H1 (cell line): Measurements from ENCODE around the gene PARK7. TPM values are rescaled to one million over a fixed set of nuclear protein-coding genes. Genes with fewer than 3 reads are reported as not detected.

Experiments used
- NRF1 ChIP-seq: IDR thresholded peaks from 2 replicates; pipeline ENCODE4 v1.6.1; 2011; ENCODE audit warnings: mild to moderate bottlenecking, low read depth, low read length, improper control_type of control experiment
- polyA plus RNA-seq, 7 experiments: library from polyadenylated mRNA; depleted of rRNA in 3 of 7; stranded (reverse) in 5 of 7; unstranded in 2 of 7; fragments of >200 nt in 5 of 7; fragments of 200-250 nt in 2 of 7; gene quantifications; 1 replicate in 5 of 7; 2 replicates in 1 of 7; 4 replicates in 1 of 7; pipeline versions ENCODE4 v1.2.1 to v1.2.3, GENCODE V29; 2011 to 2013; ENCODE audit warnings: missing spikeins in 2 of 7, mixed read lengths in 2 of 7
- total RNA-seq: library from RNA; stranded (reverse); fragmentation: NEBNext Ultra II Directional; extraction: Animal tissue kit (Norgen Biotek cat#: 25700); gene quantifications from 2 replicates; pipeline ENCODE4 v1.2.1, GENCODE V29; 2021

The PARK7 gene
- total and polyA plus RNA-seq, 2 of the 8 experiments (the other 6 are each of a cell fraction or from before 2014, with no cell fraction given), result 206 to 383 TPM

GRCh38 chr1:7975212-7975865 is 13.8 kb downstream of the PARK7 start (continued):
- no peak for TF ChIP-seq NRF1
- TF ChIP-seq, all 59 proteins: peak for 8
